Glomerular visceral epithelial cell (primary cell): ENCODE data around the gene LMBR1.
"Not testable (repeated sequence)": the region's sequence is repeated elsewhere in the genome, so short reads cannot be mapped to it uniquely, and the experiment has no call there.

Source experiments
- DNase-seq: peaks from one replicate; pipeline ENCODE4 v3.0.0-alpha.2; 2016; ENCODE audit errors: extremely low spot score

Gene LMBR1

DNA sequence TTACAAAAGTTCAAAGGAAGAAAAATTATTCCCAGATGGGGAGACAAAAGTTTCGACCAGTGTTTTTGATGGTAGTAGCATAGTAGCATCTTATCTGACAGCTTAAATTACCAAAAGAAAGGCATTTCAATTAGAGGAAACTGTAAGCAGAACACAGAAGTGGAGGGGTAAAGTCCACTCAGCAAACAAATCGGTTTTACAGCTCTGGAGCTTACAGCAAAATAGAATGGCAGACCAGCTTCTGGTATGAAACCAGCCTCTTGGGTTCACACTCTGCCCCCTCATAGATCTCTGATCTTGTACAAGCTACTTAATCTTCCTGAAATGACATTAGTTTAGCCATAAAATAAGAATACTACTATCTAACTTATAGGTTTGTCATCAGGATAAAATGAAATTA lies 133.8 kb downstream of the LMBR1 start:
- no peak for DNase-seq

DNA sequence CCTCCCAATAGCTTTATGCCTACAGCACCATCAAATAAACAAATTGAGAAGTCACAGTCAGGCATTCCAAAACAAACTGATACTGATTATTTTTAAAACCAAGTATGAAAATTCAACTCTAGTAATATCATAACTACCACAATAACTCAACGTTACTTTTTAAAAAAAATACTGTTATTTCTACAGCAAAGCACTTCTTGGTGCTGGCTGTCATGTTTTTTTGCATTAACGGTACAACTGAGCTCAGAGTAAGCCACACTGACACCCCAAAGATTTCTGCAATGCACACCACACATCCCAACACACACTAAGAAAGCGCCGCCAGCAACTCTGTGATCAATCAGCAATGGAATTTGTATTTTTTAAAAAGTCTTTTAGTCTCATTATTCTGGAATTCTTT lies 138.8 kb downstream of the LMBR1 start:
- DNase-seq = no peak

DNA sequence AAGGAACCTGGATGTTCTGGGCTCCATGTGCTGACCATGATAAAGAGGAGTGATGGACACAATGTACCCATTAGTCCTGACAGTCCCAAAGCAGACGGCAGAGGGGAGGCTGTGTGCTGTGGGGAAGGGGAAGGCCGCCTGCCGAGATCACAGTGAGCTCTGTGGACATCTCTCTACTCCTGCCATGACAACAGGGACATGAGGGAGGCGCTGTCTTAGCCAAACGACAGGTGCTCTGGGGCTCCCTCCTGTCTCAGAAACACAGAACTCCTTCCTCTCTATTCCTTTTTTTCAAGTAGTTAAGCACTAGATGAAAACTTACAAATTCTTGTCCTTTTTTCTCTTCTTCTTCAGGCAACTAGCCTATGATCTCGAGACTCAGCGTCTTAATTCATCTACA lies 139.4 kb downstream of the LMBR1 start:
- no peak for DNase-seq

DNA sequence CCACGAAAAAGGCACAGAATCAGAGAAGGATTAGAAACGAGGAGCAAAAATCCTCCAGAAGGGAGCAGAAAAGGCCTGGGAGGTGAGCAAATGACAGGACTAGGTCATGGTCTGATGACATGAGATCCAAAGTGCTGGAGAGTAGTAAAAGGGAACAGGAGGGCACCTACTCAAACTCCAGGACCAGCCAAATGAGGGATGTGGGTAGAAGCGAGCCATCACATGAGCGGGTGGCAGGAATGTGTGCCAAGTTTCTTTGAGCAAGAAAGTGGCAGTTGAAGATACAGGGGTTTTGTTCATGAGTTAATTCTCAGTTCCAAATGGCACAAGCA lies 139.8 kb downstream of the LMBR1 start:
- no peak for DNase-seq

DNA sequence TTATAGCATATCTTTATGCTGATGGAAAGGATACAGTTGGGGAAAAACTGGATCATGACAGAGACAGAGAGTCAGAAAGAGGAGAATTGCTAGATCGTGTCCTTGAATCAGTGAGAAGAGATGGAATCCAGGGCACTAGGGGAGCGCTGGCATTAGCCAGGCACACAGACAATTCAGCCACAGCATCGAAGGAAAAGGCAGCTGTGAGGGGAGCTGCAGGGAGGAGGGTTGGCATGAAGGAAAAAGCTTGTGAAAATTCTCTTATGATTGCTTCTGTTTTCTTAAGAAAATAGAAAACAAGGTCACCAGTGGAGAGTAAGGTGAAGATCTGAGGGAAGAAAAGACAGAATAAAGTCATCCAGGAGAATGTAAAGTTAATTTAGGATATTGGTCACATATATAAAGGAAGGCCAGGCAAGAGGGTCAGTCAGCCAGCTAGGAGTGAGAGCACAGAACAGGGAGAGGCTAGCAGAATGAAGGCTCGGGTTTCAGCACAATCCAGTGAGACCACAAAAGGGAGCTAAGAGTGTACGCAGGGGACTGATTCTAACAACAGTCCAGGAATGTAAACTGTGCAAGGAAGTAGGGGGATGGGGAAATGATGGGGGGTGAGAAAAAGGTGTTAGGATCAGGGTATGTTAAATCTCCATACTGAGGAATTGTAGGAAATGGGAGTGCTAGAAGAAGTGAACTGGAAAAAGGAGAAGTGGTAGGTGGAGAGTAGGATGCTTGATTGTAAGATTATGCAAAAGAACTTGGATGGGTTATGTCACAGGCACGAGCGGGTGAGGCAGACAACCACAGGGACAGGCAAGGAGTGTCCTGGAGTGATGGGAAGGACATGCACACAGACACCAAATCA lies 140.4 kb downstream of the LMBR1 start:
- DNase-seq = peak; percentile 7

DNA sequence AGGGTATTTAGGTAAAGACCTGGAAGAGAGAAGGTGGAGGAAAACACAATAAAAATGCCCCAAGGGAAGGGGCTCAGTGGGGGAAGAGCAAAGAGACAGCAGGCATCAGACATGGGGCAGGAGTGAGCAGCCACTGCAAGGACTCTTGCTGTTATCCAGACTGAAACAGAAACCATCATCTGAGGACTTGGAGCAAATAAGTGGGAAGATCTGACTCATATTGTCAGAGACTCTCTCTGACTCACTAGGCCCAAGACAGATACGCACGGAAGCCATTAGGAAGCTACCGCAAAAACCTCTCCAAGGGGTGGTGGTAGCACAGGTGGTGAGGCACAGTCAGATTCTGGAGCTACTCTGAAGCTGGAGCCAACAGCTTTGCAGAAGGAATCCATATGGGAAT lies 141.7 kb downstream of the LMBR1 start:
- peak; percentile 89 for DNase-seq

DNA sequence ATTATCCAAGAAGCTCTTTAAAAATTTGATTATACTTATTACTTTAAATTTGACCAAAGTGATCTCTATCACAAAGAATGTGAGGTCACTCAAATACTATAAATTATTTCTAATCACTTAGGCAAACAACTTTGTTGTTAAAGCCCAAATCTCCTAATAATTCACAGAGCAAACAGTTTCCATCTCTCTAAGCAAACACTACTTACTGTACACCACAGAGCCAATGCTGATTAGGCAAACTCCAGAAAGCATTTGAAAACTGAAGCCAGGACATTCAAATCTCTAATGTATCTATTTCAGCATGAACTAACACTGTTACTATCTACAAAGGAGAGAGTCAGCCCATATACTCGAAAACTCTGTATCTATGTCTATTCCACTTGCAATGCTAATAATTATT lies 145.3 kb downstream of the LMBR1 start:
- no peak for DNase-seq

DNA sequence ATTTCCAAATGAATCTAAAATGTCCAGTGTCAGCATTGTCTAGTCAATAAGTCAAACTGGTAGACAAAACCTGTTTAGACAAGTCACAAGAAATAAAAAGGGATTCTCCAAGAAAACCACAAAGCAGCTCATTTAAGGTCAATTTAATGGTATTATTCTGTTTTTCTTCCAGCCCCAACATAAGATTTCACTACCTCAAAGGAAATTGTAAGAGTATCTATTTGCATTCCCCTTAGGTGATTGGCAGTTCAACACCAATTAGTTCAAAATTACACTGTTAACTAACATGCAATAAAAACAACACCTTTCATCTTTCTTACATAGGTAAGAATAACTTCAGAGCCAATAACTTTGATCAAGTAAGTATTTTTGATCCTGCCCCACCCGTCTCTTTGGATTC lies 146.1 kb downstream of the LMBR1 start:
- DNase-seq = no peak

DNA sequence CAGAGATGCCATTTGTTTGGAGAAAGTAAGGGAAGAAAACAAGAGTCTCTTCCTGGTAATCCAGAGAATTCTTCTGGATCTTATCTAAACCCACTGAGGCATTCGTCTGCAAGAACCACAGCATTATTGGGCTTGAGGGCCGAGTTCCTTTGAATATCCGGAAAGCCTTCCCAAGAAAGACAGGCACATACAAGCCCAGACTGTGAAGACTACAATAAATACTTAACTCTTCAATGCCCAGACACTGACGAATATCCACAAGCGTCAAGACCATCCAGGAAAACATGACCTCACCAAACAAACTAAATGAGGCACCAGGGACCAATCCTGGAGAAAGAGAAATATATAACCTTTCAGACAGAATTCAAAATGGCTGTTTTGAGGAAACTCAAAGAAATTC lies 153.4 kb downstream of the LMBR1 start:
- DNase-seq = no peak

DNA sequence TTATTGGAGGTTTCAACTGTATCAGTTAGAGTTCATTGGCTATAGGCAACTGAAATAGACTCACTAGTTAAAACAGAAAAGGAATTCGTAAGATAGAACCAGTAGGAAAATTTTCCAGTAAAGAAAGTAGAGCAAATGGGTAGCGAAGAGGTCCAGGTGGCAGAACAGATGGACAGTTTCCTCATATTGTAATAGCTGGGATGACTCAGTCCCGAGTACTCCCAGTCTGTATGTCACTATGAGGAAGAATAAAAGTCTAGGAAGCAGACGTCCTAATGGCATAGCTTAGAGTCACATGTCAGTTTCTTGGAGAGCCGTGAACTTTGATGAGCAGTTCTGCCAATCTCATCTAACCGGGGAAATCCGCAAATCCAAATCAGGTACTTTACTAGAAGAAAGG lies 157.1 kb downstream of the LMBR1 start:
- no peak for DNase-seq

DNA sequence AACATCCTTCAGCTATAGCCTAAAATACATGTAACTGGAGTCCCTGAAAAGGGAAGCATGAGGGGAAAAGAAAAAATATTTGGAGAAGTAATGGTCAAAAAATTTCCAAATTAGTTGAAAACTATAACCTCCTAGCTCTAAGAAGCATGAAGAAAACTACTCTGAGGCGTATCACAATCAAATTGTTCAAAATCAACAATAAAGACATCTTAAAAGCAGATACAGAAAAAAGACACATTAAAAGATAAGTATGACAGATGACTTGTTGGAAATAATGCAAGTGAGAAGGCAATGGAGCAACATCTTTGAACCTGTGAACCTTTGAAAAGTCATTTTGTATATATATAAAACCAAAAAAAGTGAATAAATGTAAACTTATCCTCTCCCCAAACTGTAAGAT lies 159.3 kb downstream of the LMBR1 start:
- no peak for DNase-seq

DNA sequence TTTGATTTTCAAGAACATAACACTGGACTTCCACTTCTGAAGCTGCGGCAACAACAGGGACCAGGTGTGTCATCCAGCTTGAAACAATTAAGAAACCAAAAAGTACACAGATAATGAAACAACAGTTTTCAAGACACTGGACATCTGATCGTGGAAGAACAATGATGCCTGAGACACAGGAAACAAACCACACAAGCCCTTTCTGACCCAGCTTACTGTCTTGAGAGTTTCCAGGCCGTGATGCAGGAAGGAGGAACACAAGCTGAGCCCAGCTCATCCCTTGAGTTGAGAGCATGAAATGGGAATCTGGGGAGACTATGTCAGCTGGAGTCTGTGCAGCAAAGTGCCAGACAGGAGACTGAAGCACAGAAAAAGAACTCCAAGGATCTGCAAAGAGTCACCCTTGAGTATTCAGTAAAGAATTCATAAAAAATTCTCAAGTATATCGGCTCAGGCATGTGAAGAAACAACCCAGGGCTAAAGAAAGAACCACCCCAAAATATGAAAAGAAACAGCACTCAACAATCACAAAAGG lies 160.8 kb downstream of the LMBR1 start:
- DNase-seq = no peak

DNA sequence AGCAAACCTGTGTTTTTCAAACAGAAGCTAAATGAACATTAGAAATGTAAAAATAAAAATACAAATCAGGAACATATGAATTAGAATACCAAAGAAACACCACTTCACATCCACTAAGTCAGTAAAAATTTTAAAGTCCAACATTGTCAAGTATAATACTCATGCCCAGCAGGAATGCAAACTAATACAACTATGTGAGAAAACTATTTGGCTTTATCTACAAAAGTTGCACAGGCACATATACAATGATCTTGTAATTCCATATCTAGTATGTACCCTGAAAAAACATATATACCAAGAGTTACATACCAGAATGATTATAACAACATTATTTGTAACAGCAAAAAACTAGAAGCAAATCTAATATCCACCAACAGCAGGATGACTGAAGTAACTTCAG lies 161.3 kb downstream of the LMBR1 start:
- DNase-seq = no peak

DNA sequence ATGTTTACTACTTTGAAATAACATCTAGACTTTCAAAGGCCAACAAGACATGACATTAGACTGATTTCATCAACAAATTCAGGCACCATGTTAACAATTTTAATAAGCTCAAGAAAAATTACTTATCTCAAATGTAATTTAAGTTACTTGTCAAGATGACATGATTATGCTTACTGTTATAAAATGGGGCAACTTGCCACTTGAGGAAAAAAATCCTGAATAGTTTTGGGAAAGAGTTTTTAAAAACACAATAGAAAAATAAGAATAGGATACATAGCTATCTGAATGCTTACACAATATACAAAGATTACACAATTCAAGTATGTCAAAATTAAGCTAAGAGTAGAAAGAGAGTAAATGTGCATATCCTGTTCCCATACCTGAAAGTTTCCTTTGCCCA lies 167.0 kb downstream of the LMBR1 start:
- no peak for DNase-seq

DNA sequence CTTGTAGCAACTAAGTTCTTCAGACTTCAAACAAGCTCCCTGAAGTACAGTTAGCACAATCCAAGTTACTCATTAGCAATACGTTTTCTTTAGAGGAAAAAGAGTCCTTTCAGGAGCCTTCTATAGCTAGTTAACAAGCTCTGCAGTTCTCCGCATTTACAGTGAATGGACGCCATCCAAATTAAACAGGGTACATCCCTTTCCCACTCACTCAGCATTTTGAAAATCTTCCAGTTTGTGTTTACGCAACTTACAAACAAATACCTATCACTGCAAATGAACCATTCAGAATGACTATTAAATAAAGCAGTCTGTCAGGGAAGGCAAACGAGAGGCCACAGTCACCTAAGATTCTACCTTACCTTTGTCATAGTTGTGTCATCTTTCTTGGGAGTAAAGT lies 167.9 kb downstream of the LMBR1 start:
- DNase-seq = no peak

DNA sequence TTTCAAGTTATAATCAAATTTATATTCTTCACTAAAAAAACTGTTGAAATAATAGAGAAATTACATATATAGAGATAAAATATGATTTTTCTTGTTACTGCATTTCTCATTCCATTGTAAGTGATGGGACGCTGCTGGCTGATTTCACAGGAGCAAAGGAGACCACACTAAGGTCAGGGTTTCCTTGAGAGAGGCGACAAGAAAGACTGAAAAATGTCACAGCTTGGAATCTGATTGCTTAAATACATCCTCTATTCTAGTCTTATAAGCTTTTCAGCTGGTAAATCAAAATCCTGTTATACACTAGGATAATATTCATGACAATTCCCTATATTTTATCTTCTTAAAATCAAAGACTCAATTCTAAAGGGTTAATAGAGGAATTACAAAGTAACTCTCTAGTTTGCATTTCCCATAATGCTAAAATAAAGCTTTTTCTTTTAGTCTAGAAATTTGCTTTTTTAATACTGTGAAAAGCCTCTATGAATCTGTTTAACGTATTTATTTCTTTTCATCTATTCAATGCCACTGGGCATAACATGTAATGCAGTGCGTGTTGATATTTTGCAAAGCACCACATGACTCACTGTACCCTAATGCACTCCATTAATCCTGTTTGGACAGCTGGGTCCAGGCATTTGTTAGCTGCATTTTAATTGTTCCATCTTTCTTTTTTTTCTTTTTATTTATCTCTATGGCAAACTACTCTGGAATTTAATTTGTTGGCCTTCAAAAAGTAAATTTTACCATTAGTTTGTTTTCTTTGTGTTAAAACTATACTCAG lies 170.7 kb downstream of the LMBR1 start:
- DNase-seq = no peak

DNA sequence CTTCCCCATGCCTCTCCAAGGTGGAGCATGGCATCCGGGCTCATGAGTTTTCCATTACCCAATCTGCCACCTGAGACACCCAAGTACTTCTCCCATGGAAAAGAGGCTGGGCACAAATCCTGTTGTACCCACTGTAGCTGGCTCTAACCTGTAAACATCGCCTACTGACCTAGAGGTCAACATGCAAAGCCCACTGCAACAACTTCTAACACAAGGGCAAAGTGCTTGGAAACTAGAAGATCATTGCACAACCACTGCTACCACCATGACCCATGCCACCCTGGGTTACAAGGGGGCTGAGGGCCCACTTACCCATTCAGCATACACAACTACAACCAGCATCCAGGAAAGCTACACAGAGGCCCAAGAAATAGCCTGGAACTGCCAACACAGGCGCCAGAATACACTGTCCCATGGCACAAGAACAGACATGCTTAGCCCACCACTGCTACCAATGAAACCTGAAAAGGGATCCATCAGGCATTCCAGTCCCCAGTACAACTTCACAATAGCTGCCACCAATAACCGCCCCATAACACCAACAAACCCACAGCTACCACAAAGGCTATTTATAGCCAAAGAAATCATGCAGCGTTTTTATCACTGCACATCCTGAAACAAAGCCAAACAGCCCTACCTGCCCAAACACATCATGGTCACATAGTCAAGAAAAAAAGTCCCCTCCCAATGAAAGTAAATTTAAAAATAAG lies 189.1 kb downstream of the LMBR1 start:
- DNase-seq = no peak

DNA sequence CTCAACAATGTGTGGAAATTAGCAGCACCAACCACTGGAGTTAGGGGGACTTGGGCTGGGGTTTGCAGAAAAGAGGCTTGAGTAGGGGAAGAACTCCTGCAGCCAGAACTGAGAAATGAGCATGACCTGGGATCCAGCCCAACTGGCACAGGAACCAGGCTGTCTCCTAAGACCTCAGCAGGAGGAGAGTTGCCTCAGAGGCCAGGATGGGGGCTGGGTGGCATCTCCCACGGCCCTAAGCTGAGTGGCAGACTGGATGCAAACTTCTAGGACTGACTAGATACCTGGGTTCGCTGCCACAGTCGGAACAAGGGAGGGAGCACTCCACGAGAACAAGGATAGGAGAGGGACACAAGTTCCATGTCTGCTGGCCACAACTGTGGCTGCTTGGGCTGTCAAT lies 189.8 kb downstream of the LMBR1 start:
- no peak for DNase-seq

DNA sequence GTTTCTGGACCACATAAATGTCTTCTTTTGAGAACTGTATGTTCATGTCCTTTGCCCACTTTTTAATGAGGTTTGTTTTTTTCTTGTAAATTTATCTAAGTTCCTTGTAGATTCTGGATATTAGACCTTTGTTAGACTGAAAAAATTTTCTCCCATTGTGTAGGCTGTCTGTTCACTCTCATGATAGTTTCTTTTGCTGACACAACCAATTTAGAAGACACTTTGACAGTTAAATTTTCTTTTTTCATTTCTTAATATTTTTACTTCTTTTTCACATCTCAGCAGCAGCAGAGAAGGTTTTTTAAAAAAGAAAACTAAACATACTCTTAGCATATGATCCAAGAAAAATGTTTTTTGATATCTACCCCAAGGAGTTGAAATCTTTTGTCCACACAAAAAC lies 190.6 kb downstream of the LMBR1 start:
- DNase-seq = no peak

DNA sequence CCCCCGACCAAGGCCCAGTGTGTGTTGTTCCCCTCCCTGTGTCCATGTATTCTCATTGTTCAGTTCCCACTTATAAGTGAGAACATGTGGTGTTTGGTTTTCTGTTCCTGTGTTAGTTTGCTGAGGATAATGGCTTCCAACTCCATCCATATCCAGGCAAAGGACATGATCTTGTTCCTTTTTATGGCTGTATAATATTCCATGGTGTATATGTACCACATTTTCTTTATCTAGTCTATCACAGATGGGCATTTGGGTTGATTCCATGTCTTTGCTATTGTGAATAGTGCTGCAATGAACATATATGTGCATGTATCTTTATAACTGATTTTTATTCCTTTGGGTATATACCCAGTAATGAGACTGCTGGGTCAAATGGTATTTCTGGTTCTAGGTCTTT lies 191.2 kb downstream of the LMBR1 start:
- not testable (repeated sequence) for DNase-seq

DNA sequence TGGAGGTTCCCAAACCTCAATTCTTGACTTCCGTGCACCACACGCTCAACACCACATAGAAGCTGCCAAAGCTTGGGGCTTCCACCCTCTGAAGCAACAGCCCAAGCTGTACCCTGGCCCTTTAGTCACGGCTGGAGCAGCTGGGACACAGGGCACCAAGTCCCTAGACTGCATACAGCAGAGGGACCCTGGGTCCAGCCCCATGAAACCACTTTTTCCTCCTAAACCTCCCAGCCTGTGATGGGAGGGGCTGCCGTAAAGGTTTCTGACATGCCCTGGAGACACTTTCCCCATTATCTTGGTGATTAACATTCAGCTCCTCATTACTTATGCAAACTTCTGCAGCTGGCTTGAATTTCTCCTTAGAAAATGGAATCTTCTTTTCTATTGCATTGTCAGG lies 194.5 kb downstream of the LMBR1 start:
- not testable (repeated sequence) for DNase-seq

DNA sequence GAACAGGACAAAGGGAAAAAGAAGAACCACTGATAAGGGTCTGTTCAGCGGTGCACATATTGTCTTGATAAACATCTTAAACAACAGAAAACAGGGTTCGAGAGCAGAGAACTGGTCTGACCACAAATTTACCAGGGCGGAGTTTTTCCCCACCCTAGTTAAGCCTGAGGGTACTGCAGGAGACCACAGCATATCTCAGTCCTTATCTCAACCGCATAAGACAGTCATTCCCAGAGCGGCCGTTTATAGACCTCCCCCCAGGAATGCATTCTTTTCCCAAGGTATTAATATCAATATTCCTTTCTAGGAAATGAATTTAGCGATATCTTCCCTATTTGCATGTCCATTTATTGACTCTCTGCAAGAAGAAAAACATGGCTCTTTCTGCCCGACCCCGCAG lies 195.7 kb downstream of the LMBR1 start:
- not testable (repeated sequence) for DNase-seq

DNA sequence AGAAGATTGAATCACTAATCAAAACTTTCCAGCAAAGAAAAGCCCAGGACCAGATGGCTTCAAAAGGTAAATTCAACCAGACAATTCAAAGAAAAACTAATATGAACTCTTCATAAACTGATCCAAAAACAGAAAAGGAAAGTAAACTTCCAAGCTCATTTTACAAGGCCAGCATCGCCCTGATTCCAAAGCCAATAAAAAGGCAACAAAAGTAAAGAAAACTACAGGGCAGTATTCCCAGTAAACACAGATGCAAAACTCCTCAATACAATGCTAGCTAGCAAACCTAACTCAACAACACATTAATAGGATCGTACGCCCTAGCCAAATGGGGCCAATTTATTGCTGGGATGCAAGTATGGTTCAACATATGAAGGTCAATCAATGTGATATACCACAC lies 199.4 kb downstream of the LMBR1 start:
- DNase-seq = no peak
